DND-41 (cell line): ENCODE results near the gene KAZN.

ENCODE experiments used
- CTCF ChIP-seq: IDR thresholded peaks from 2 replicates; pipeline ENCODE4 v1.5.1; 2012; ENCODE audit warnings: borderline replicate concordance, low read length, moderate library complexity, mild to moderate bottlenecking; ENCODE audit not compliant: poor library complexity, severe bottlenecking; ENCODE audit errors: extremely low read depth
- EZH2 ChIP-seq: IDR thresholded peaks from 3 replicates; pipeline ENCODE4 v1.6.1; 2012; ENCODE audit warnings: borderline replicate concordance, low read depth, mild to moderate bottlenecking, moderate library complexity, low read length, inconsistent platforms; ENCODE audit not compliant: severe bottlenecking

DNA sequence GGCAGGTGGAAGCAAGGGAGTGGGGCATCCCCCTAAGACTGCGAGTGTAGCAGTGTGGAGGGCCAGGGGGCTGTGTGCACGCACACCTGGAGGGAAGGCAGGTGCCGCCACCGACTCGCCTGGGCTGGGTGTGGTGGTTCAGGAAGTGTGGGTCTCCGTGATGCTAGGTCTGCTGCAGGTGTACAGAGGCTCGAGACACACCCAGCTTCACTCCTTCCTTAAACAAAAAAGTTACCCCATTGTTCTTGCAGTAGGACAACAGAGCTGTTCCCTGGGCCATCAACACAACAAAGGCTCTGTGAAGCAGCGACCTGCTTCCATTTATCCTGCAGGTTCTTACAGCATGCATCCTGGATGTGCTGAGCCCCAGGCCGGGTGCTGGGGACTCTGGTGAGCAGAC is 454.7 kb downstream of the KAZN start:
- TF ChIP-seq CTCF (no peak), EZH2 (no peak)
